VCaP (cell line): Measurements from ENCODE around the gene PCDHB1.
A peak's percentile ranks its signal among the peaks of the same experiment; 100 is the strongest.
"Not testable (repeated sequence)": the region's sequence is repeated elsewhere in the genome, so short reads cannot be mapped to it uniquely, and the experiment has no call there.

Experiments used
- H3K27ac ChIP-seq: fragments of 450-650 bp; 2 replicates; pipeline ENCODE4 v1.5.1; 2017
- TF ChIP-seq, protein P1 (sequence below): fragments of 450-650 bp; conservative IDR thresholded peaks from 2 replicates; pipeline ENCODE4 v1.5.1; 2017; ENCODE audit warnings: mild to moderate bottlenecking, moderate library complexity

PCDHB1 gene

DNA sequence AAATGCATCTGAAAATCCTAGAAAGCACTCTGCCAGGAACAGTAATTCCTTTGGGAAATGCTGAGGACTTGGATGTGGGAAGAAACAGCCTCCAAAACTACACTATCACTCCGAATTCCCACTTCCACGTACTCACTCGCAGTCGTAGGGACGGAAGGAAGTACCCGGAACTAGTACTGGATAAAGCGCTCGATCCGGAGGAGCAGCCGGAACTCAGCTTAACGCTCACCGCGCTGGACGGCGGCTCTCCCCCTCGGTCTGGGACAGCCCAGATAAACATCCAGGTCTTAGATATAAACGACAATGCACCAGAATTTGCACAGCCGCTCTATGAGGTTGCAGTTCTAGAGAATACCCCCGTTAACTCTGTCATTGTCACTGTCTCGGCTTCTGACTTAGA is 49.9 kb downstream of the PCDHB1 start:
- TF ChIP-seq, protein P1, sequence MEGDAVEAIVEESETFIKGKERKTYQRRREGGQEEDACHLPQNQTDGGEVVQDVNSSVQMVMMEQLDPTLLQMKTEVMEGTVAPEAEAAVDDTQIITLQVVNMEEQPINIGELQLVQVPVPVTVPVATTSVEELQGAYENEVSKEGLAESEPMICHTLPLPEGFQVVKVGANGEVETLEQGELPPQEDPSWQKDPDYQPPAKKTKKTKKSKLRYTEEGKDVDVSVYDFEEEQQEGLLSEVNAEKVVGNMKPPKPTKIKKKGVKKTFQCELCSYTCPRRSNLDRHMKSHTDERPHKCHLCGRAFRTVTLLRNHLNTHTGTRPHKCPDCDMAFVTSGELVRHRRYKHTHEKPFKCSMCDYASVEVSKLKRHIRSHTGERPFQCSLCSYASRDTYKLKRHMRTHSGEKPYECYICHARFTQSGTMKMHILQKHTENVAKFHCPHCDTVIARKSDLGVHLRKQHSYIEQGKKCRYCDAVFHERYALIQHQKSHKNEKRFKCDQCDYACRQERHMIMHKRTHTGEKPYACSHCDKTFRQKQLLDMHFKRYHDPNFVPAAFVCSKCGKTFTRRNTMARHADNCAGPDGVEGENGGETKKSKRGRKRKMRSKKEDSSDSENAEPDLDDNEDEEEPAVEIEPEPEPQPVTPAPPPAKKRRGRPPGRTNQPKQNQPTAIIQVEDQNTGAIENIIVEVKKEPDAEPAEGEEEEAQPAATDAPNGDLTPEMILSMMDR: no peak
- H3K27ac ChIP-seq: peak overlapping the region; percentile 69

DNA sequence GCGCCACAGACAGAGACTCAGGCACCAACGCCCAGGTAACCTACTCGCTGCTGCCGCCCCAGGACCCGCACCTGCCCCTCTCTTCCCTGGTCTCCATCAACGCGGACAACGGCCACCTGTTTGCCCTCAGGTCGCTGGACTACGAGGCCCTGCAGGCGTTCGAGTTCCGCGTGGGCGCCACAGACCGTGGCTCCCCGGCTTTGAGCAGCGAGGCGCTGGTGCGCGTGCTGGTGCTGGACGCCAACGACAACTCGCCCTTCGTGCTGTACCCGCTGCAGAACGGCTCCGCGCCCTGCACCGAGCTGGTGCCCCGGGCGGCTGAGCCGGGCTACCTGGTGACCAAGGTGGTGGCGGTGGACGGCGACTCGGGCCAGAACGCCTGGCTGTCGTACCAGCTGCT is 50.9 kb downstream of the PCDHB1 start:
- not testable (repeated sequence) for H3K27ac ChIP-seq

DNA sequence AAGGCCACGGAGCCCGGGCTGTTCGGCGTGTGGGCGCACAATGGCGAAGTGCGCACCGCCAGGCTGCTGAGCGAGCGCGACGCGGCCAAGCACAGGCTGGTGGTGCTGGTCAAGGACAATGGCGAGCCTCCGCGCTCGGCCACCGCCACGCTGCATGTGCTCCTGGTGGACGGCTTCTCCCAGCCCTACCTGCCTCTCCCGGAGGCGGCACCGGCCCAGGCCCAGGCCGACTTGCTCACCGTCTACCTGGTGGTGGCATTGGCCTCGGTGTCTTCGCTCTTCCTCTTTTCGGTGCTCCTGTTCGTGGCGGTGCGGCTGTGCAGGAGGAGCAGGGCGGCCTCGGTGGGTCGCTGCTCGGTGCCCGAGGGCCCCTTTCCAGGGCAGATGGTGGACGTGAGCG is 51.3 kb downstream of the PCDHB1 start:
- not testable (repeated sequence) for H3K27ac ChIP-seq

DNA sequence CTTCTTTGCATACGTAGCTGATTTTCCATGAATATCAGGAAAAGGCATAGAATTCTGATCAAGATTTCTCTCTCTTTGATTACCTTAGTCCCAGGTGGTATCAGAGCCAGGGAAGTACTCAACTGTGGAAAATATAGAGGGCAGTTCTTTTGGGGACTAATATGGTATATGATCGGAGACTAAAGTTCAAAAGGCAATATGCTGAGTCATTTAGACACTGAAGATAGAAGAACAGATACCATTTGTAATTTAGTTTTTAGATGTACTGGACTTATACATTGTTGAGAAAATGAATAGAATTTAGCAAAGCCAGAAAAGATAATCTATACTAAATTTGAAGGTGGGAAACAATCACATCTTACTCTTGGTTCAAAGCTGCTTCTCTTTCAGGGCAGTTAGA is 54.2 kb downstream of the PCDHB1 start:
- TF ChIP-seq, protein P1: no peak
- H3K27ac ChIP-seq: no peak overlapping the region
